ENCODE measurements around the gene RHD. TPM values are rescaled to one million over a fixed set of nuclear protein-coding genes. Genes with fewer than 3 reads are reported as not detected.

The RHD gene
- total RNA-seq, 4 donors from 2014 or later = not detected

DNA sequence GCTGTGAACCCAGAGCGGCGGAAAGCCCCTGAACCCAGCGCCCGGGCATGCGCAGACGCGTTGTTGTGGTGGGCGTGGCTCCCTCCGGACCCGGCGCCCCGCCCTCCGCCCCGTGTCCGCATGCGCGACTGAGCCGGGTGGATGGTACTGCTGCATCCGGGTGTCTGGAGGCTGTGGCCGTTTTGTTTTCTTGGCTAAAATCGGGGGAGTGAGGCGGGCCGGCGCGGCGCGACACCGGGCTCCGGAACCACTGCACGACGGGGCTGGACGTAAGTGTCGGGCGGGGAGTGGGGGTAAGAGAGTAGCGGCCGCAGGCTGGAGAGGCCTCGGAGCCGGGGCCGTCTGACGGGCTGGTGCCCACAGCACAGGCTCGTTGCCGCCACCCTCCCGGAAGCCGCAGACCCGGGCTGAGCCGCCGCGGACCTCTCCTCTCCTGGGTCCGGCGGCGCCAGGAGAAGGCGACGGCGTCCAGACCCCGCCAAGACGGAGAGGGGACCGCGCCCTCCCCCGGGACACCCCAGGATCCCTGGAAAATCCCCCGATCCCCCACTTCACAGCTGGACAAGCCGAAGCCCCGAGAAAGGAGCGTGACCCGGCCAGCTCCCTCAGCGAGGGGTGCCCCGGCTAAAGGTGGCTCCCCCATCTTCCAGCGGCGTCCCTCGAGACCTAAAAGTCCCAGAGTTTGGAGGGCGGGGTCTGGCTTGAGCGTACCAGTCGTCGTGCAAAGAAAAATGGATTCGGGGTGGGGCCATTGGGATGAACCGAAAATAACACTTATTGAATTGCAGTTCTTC lies 66.1 kb downstream of the RHD start, which contains the start of gene TMEM50A:
Gene TMEM50A, plus strand, starts transcription at position 147 of the 794 bp plus-strand sequence. CDS start 2,153 bp downstream, outside the sequence.
- peak; percentile 93 for DNase-seq
- Histone ChIP-seq H3K27ac (peak within 1 kb of the TSS; percentile 96 to 100 (median 98)), H3K4me3 (peak within 1 kb of the TSS; percentile 67 to 93 (median 85)), H3K9me3 (no peaks in the 10 kb centered on the region), H3K36me3 (peaks cover 0 to 13% (median 2%) of the 10 kb centered on the region in 4 donors), H3K27me3 (no peaks in the 10 kb centered on the region), H3K4me1 (peaks cover 10 to 22% (median 16%) of the 10 kb centered on the region in 4 donors)
- TF ChIP-seq EP300 (IDR thresholded peaks at IDR 0.05; ENCODE audit: low read depth) (no peak), POLR2A (IDR thresholded peaks at IDR 0.05) (peak; percentile 90), POLR2AphosphoS5 (IDR thresholded peaks at IDR 0.05) (peak; percentile 93 to 94 (median 93)), CTCF (IDR thresholded peaks at IDR 0.05) (peak in 1 of 5 experiments; percentile 6)
- in situ Hi-C loops (cut with MboI; ENCODE audit: low pct_ligation_motif_present in 1 of 4, low pct_unique_long_range_greater_than_20kb in 1 of 4, low sequenced_read_pairs in 3 of 4) = no loop called here
- intact Hi-C loops (cut with DNase I; ENCODE audit: low total_unique reads) = no loop called here
- 0 to 1% methylated on average over 1 to 42 of the region's 75 CpGs for WGBS, 2 donors (ENCODE audit: low coverage in 1 of 2)

DNA sequence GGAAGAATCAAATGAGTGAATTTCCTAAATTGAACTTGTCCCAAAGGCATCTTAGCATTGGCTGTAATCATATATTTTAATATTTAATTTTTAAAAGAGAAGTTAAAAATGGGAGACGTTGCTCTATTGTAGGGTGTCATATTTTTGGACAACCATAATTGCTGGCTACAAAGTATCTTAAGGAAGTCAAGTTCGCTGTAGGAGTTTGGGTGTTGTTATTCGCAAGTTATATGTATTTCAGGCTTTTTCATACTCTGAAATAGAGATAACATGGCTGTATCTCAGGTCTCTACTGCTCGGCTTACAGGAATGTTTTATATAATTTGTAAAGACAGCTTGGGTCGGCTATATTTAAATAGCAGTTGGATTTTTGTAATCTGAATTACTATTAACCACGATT lies 66.7 kb downstream of the RHD start:
- intact Hi-C loops (cut with DNase I; ENCODE audit: low total_unique reads) (no loop called here), in situ Hi-C loops (cut with MboI; ENCODE audit: low pct_ligation_motif_present in 1 of 4, low pct_unique_long_range_greater_than_20kb in 1 of 4, low sequenced_read_pairs in 3 of 4) (no loop called here)
- DNase-seq = no peak
- H3K27me3 ChIP-seq = no peaks in the 10 kb centered on the region
- peak overlapping the region; percentile 67 to 93 (median 85) for H3K4me3 ChIP-seq
- peaks cover 10 to 22% (median 16%) of the 10 kb centered on the region in 4 donors for H3K4me1 ChIP-seq
- TF ChIP-seq POLR2A (IDR thresholded peaks at IDR 0.05) = no peak
- TF ChIP-seq CTCF (IDR thresholded peaks at IDR 0.05) = no peak
- TF ChIP-seq EP300 (IDR thresholded peaks at IDR 0.05; ENCODE audit: low read depth) = no peak
- TF ChIP-seq POLR2AphosphoS5 (IDR thresholded peaks at IDR 0.05) = no peak
- peaks cover 0 to 15% (median 2%) of the 10 kb centered on the region in 4 donors for H3K36me3 ChIP-seq
- 0% methylated on average over 6 of the region's 6 CpGs for WGBS, 2 donors (ENCODE audit: low coverage in 1 of 2)
- no peaks in the 10 kb centered on the region for H3K9me3 ChIP-seq
- H3K27ac ChIP-seq = peak overlapping the region; percentile 96 to 100 (median 98)

GRCh38 chr1:25341746-25342145 lies 69.4 kb downstream of the RHD start:
- Histone ChIP-seq H3K36me3 (peaks cover 0 to 22% (median 6%) of the 10 kb centered on the region in 4 donors), H3K27me3 (no peaks in the 10 kb centered on the region), H3K27ac (no peak overlapping the region), H3K4me1 (peaks cover 10 to 22% (median 16%) of the 10 kb centered on the region in 4 donors), H3K4me3 (no peak overlapping the region), H3K9me3 (no peaks in the 10 kb centered on the region)
- WGBS, 2 donors (ENCODE audit: low coverage in 1 of 2) = 87 to 100% methylated on average over 2 to 6 of the region's 6 CpGs
- no peak for DNase-seq
- in situ Hi-C loops (cut with MboI; ENCODE audit: low pct_ligation_motif_present in 1 of 4, low pct_unique_long_range_greater_than_20kb in 1 of 4, low sequenced_read_pairs in 3 of 4) (loop anchor here in 1 of 4 donors (10.0 kb wide), 1 partner anchor 87 kb away; no protein-coding TSS in a partner anchor), intact Hi-C loops (cut with DNase I; ENCODE audit: low total_unique reads) (no loop called here)
- TF ChIP-seq EP300 (IDR thresholded peaks at IDR 0.05; ENCODE audit: low read depth) = no peak
- TF ChIP-seq POLR2AphosphoS5 (IDR thresholded peaks at IDR 0.05) = no peak

- Histone ChIP-seq H3K36me3 (peaks cover 0 to 30% (median 6%) of the 10 kb centered on the region in 4 donors), H3K9me3 (no peaks in the 10 kb centered on the region), H3K4me3 (no peak overlapping the region), H3K27ac (no peak overlapping the region), H3K27me3 (no peaks in the 10 kb centered on the region), H3K4me1 (peaks cover 10 to 22% (median 16%) of the 10 kb centered on the region in 4 donors)
- no peak for DNase-seq
- TF ChIP-seq POLR2A (IDR thresholded peaks at IDR 0.05) (no peak), POLR2AphosphoS5 (IDR thresholded peaks at IDR 0.05) (no peak), EP300 (IDR thresholded peaks at IDR 0.05; ENCODE audit: low read depth) (no peak), CTCF (IDR thresholded peaks at IDR 0.05) (no peak)
- intact Hi-C loops (cut with DNase I; ENCODE audit: low total_unique reads) (no loop called here), in situ Hi-C loops (cut with MboI; ENCODE audit: low pct_ligation_motif_present in 1 of 4, low pct_unique_long_range_greater_than_20kb in 1 of 4, low sequenced_read_pairs in 3 of 4) (loop anchor here in 1 of 4 donors (10.0 kb wide), 1 partner anchor 88 kb away; no protein-coding TSS in a partner anchor)
- WGBS, 2 donors (ENCODE audit: low coverage in 1 of 2) = 86 to 100% methylated on average over 1 of the region's 1 CpG
Measured at GRCh38 chr1:25342846-25343245, 70.5 kb downstream of the RHD start.
